Cardiac septum (tissue), 1 donor: ENCODE measurements around the gene FAM20C. TPM values are rescaled to one million over a fixed set of nuclear protein-coding genes. Genes with fewer than 3 reads are reported as not detected.

Experiments
- DNase-seq: peaks from one replicate; pipeline ENCODE4 v3.0.0-alpha.2; 2020; ENCODE audit warnings: low spot score
- intact Hi-C: fragments of 100-400 bp; cut with DNase I; formaldehyde crosslinking; loops from one replicate; pipeline ENCODE4 v1.14.0; 2022
- total RNA-seq: library from RNA; stranded (reverse); fragmentation: NEBNext Ultra II Directional; extraction: Animal tissue kit (Norgen Biotek cat#: 25700); gene quantifications from one replicate; pipeline ENCODE4 v1.2.1, GENCODE V29; 2021
- donor health status: DM: no; HTN: no; CAD: no.

FAM20C gene
- total RNA-seq, 1 donor from 2014 or later, result 30.2 TPM

- intact Hi-C loops, result no loop called here
- DNase-seq, result no peak
Measured at GRCh38 chr7:249989-250388, 57.6 kb downstream of the FAM20C start.

GRCh38 chr7:250523-250922, 58.2 kb downstream of the FAM20C start:
- intact Hi-C loops, result no loop called here
- DNase-seq, result no peak

GRCh38 chr7:251005-251404, 58.6 kb downstream of the FAM20C start:
- intact Hi-C loops, result no loop called here
- DNase-seq, result no peak

GRCh38 chr7:251446-252175, 59.2 kb downstream of the FAM20C start:
- DNase-seq, result no peak
- intact Hi-C loops, result no loop called here

- DNase-seq, result no peak
- intact Hi-C loops, result no loop called here
Measured at GRCh38 chr7:252216-252965, 60.0 kb downstream of the FAM20C start.

GRCh38 chr7:252981-253380, 60.6 kb downstream of the FAM20C start:
- no peak for DNase-seq
- intact Hi-C loops, result no loop called here

GRCh38 chr7:253581-254336, 61.4 kb downstream of the FAM20C start:
- intact Hi-C loops, result no loop called here
- DNase-seq, result no peak

GRCh38 chr7:254337-255037, 62.1 kb downstream of the FAM20C start:
- DNase-seq, result no peak
- intact Hi-C loops, result no loop called here

GRCh38 chr7:255038-255435, 62.7 kb downstream of the FAM20C start:
- intact Hi-C loops, result no loop called here
- DNase-seq, result no peak

GRCh38 chr7:255721-256361, 63.5 kb downstream of the FAM20C start:
- intact Hi-C loops, result no loop called here
- DNase-seq, result no peak

GRCh38 chr7:256461-256940, 64.1 kb downstream of the FAM20C start:
- intact Hi-C loops, result no loop called here
- no peak for DNase-seq

GRCh38 chr7:256981-257646, 64.7 kb downstream of the FAM20C start:
- intact Hi-C loops, result no loop called here
- DNase-seq, result no peak

- intact Hi-C loops, result no loop called here
- DNase-seq, result no peak
Measured at GRCh38 chr7:257647-257992, 65.2 kb downstream of the FAM20C start.

- intact Hi-C loops, result no loop called here
Measured at GRCh38 chr7:258476-259190, 66.3 kb downstream of the FAM20C start.

GRCh38 chr7:259191-259505, 66.8 kb downstream of the FAM20C start:
- intact Hi-C loops, result no loop called here
- no peak for DNase-seq

More at GRCh38 chr7:258476-259190, 66.3 kb downstream of the FAM20C start:
- no peak for DNase-seq

- no peak for DNase-seq
- intact Hi-C loops, result no loop called here
Measured at GRCh38 chr7:259751-260405, 67.5 kb downstream of the FAM20C start.

- DNase-seq, result no peak
- intact Hi-C loops, result no loop called here
Measured at GRCh38 chr7:260441-261281, 68.3 kb downstream of the FAM20C start.
